Peyer's patch (tissue), 4 donors: ENCODE measurements around the gene B3GNT5. TPM values are rescaled to one million over a fixed set of nuclear protein-coding genes. Genes with fewer than 3 reads are reported as not detected.
A peak's percentile ranks its signal among the peaks of the same experiment; 100 is the strongest.

Source experiments
- DNase-seq, 3 donors: peaks; one replicate each; pipeline ENCODE4 v3.0.0-alpha.2; 2017 to 2019
- H3K27ac ChIP-seq, 4 donors: fragments of 200-600 bp; sonication (generic); one replicate each; pipeline ENCODE4 v1.5.1; 2016 to 2019
- H3K27me3 ChIP-seq, 2 donors: fragments of 200-600 bp; sonication (generic); one replicate each; pipeline ENCODE4 v1.5.1; 2019
- H3K36me3 ChIP-seq, 3 donors: fragments of 200-600 bp; sonication (generic); one replicate each; pipeline ENCODE4 v1.5.1; 2016 to 2019
- H3K4me1 ChIP-seq, 4 donors: fragments of 200-600 bp; sonication (generic); one replicate each; pipeline ENCODE4 v1.5.1; 2016 to 2019
- H3K4me3 ChIP-seq, 4 donors: fragments of 200-600 bp; sonication (generic); 1 replicate in 3 of 4; 2 replicates in 1 of 4; pipeline ENCODE4 v1.5.1; 2016 to 2019; ENCODE audit warnings: mild to moderate bottlenecking in 1 of 4
- H3K9me3 ChIP-seq, 4 donors: fragments of 200-600 bp; sonication (generic); one replicate each; pipeline ENCODE4 v1.5.1; 2016 to 2019; ENCODE audit warnings: mild to moderate bottlenecking in 1 of 4
- CTCF ChIP-seq, 6 experiments: fragments of 450-650 bp in 4 of 6; fragments of 200-600 bp in 2 of 6; sonication (generic) in 1 of 6; IDR thresholded peaks; one replicate each; pipeline ENCODE4 v1.5.1; 2017 to 2019; ENCODE audit warnings: antibody characterized with exemption in 6 of 6, mild to moderate bottlenecking in 3 of 6, moderate library complexity in 1 of 6
- POLR2A ChIP-seq, 2 donors: fragments of 450-650 bp; IDR thresholded peaks; one replicate each; pipeline ENCODE4 v1.5.1; 2017; ENCODE audit warnings: antibody characterized with exemption in 2 of 2, mild to moderate bottlenecking in 2 of 2, moderate library complexity in 2 of 2
- total RNA-seq, 4 donors: library from RNA; depleted of rRNA; stranded (reverse); fragments of >200 nt; gene quantifications; one replicate each; pipeline ENCODE4 v1.1.0, GENCODE V29; 2016

The B3GNT5 gene
- total RNA-seq, 4 donors from 2014 or later: 15.7 to 66.2 (median 42.2) TPM

- peak overlapping the region in 1 of 4 donors; percentile 62 for H3K27ac ChIP-seq
- no peak for DNase-seq
- H3K4me1 ChIP-seq: peaks cover 0 to 32% (median 0%) of the 10 kb centered on the region in 4 donors
- H3K9me3 ChIP-seq: no peaks in the 10 kb centered on the region
- H3K36me3 ChIP-seq: peaks cover 0 to 16% (median 0%) of the 10 kb centered on the region in 3 donors
- no peaks in the 10 kb centered on the region for H3K27me3 ChIP-seq
- no peak overlapping the region for H3K4me3 ChIP-seq
- TF ChIP-seq POLR2A (IDR thresholded peaks at IDR 0.05) (no peak), CTCF (IDR thresholded peaks at IDR 0.05) (no peak)
Observed at GRCh38 chr3:183270344-183270743, 17.3 kb downstream of the B3GNT5 start.

GRCh38 chr3:183272142-183272541 lies 19.1 kb downstream of the B3GNT5 start:
- Histone ChIP-seq H3K27ac (no peak overlapping the region), H3K4me1 (peaks cover 0 to 25% (median 0%) of the 10 kb centered on the region in 4 donors), H3K36me3 (peaks cover 0 to 16% (median 3%) of the 10 kb centered on the region in 3 donors), H3K27me3 (no peaks in the 10 kb centered on the region), H3K9me3 (no peaks in the 10 kb centered on the region), H3K4me3 (no peak overlapping the region)
- no peak for DNase-seq
- TF ChIP-seq POLR2A (IDR thresholded peaks at IDR 0.05) (no peak), CTCF (IDR thresholded peaks at IDR 0.05) (no peak)

- Histone ChIP-seq H3K4me3 (no peak overlapping the region), H3K27me3 (no peaks in the 10 kb centered on the region), H3K9me3 (no peaks in the 10 kb centered on the region), H3K27ac (no peak overlapping the region), H3K4me1 (peaks cover 0 to 20% (median 0%) of the 10 kb centered on the region in 4 donors), H3K36me3 (peaks cover 0 to 16% (median 3%) of the 10 kb centered on the region in 3 donors)
- DNase-seq: no peak
- TF ChIP-seq POLR2A (IDR thresholded peaks at IDR 0.05) (no peak), CTCF (IDR thresholded peaks at IDR 0.05) (no peak)
Observed at GRCh38 chr3:183272791-183273190, 19.7 kb downstream of the B3GNT5 start.

GRCh38 chr3:183274609-183275008 lies 21.6 kb downstream of the B3GNT5 start:
- no peak for TF ChIP-seq POLR2A (IDR thresholded peaks at IDR 0.05)
- no peak for TF ChIP-seq CTCF (IDR thresholded peaks at IDR 0.05)
- H3K27me3 ChIP-seq: no peaks in the 10 kb centered on the region
- no peak for DNase-seq
- peaks cover 0 to 13% (median 3%) of the 10 kb centered on the region in 3 donors for H3K36me3 ChIP-seq
- H3K4me1 ChIP-seq: peaks cover 0 to 16% (median 0%) of the 10 kb centered on the region in 4 donors
- no peak overlapping the region for H3K27ac ChIP-seq
- H3K9me3 ChIP-seq: no peaks in the 10 kb centered on the region
- H3K4me3 ChIP-seq: no peak overlapping the region

GRCh38 chr3:183275418-183275817 lies 22.4 kb downstream of the B3GNT5 start:
- H3K4me3 ChIP-seq: no peak overlapping the region
- no peaks in the 10 kb centered on the region for H3K9me3 ChIP-seq
- no peak for TF ChIP-seq CTCF (IDR thresholded peaks at IDR 0.05)
- TF ChIP-seq POLR2A (IDR thresholded peaks at IDR 0.05): no peak
- no peaks in the 10 kb centered on the region for H3K27me3 ChIP-seq
- DNase-seq: no peak
- peaks cover 0 to 16% (median 0%) of the 10 kb centered on the region in 4 donors for H3K4me1 ChIP-seq
- peaks cover 0 to 5% (median 3%) of the 10 kb centered on the region in 3 donors for H3K36me3 ChIP-seq
- H3K27ac ChIP-seq: no peak overlapping the region

- no peaks in the 10 kb centered on the region for H3K9me3 ChIP-seq
- no peak for DNase-seq
- no peaks in the 10 kb centered on the region for H3K27me3 ChIP-seq
- TF ChIP-seq CTCF (IDR thresholded peaks at IDR 0.05) (no peak), POLR2A (IDR thresholded peaks at IDR 0.05) (no peak)
- H3K27ac ChIP-seq: no peak overlapping the region
- H3K36me3 ChIP-seq: peaks cover 0 to 3% (median 0%) of the 10 kb centered on the region in 3 donors
- no peak overlapping the region for H3K4me3 ChIP-seq
- peaks cover 0 to 16% (median 0%) of the 10 kb centered on the region in 4 donors for H3K4me1 ChIP-seq
Observed at GRCh38 chr3:183275937-183276336, 22.9 kb downstream of the B3GNT5 start.
